ENCODE data around the gene MATN1. TPM values are rescaled to one million over a fixed set of nuclear protein-coding genes. Genes with fewer than 3 reads are reported as not detected.

Gene MATN1
- total RNA-seq, 1 experiment from 2014 or later: 0.12 TPM

GRCh38 chr1:30712583-30712982, 10.8 kb downstream of the MATN1 start (continued):
- TF ChIP-seq POLR2A (IDR thresholded peaks at IDR 0.05; ENCODE audit: borderline replicate concordance, extremely low read depth, insufficient read depth, insufficient read length): no peak
- no peak for TF ChIP-seq ZFX (IDR thresholded peaks at IDR 0.05)
- no peak for TF ChIP-seq EZH2phosphoT487 (IDR thresholded peaks at IDR 0.05; ENCODE audit: borderline replicate concordance)
- no peak for TF ChIP-seq JUND (IDR thresholded peaks at IDR 0.05)
- TF ChIP-seq EZH2 (IDR thresholded peaks at IDR 0.05): no peak
- no peak for TF ChIP-seq ZNF274 (IDR thresholded peaks at IDR 0.05; ENCODE audit: low read depth, low read length)
- TF ChIP-seq POLR2AphosphoS5 (IDR thresholded peaks at IDR 0.05; ENCODE audit: low read depth, low read length): no peak
- no peak for TF ChIP-seq FOSL1 (IDR thresholded peaks at IDR 0.05; ENCODE audit: low read depth)
- no peak for TF ChIP-seq CBX3 (IDR thresholded peaks at IDR 0.05; ENCODE audit: low read depth)
- TF ChIP-seq EGR1 (IDR thresholded peaks at IDR 0.05; ENCODE audit: low read depth): no peak

- Histone ChIP-seq H3K4me3 (replicated peaks in 1 of 2; ENCODE audit: low read depth in 1 of 2, low read length in 2 of 2) (no peak overlapping the region), H3K4me2 (ENCODE audit: low read length) (no peak overlapping the region), H4K20me1 (ENCODE audit: insufficient read depth) (no peaks in the 10 kb centered on the region), H3K4me1 (ENCODE audit: control insufficient read depth in 1 of 2, insufficient read depth in 2 of 2, low read length in 2 of 2) (peaks cover 0 to 12% of the 10 kb centered on the region in 2 experiments; a peak in 2 of 4 replicates), H3K27me3 (ENCODE audit: insufficient read depth, low read length) (no peaks in the 10 kb centered on the region), H3K36me3 (ENCODE audit: control insufficient read depth in 1 of 2, insufficient read depth in 2 of 2, low read length in 2 of 2) (no peaks in the 10 kb centered on the region), H3K9me3 (ENCODE audit: control insufficient read depth in 1 of 2, insufficient read depth in 1 of 2, low read depth in 1 of 2, low read length in 2 of 2) (peaks cover 0 to under 1% of the 10 kb centered on the region in 2 experiments; a peak in 1 of 4 replicates), H3K79me2 (ENCODE audit: insufficient read depth, low read length) (no peaks in the 10 kb centered on the region), H3K9me2 (ENCODE audit: insufficient read depth) (no peaks in the 10 kb centered on the region), H3K9ac (ENCODE audit: low read length) (no peak overlapping the region), H2AFZ (ENCODE audit: low read depth, low read length, poor library complexity, severe bottlenecking) (no peak overlapping the region), H3K27ac (ENCODE audit: low read depth, low read length) (no peak overlapping the region)
- TF ChIP-seq EGR1 (IDR thresholded peaks at IDR 0.05; ENCODE audit: low read depth) (no peak), EZH2 (IDR thresholded peaks at IDR 0.05) (no peak), ZFX (IDR thresholded peaks at IDR 0.05) (no peak), MAX (IDR thresholded peaks at IDR 0.05) (no peak), FOSL1 (IDR thresholded peaks at IDR 0.05; ENCODE audit: low read depth) (no peak), CTCF (IDR thresholded peaks at IDR 0.05 in 2 of 3, conservative IDR thresholded peaks at IDR 0.05 in 1 of 3; ENCODE audit: borderline replicate concordance in 1 of 3, insufficient read depth in 1 of 3, low read depth in 2 of 3, low read length in 2 of 3) (no peak), CBX3 (IDR thresholded peaks at IDR 0.05; ENCODE audit: low read depth) (no peak), JUND (IDR thresholded peaks at IDR 0.05) (no peak), REST (IDR thresholded peaks at IDR 0.05; ENCODE audit: low read depth) (no peak), TCF7L2 (IDR thresholded peaks at IDR 0.05; ENCODE audit: borderline replicate concordance, extremely low read depth, insufficient read depth, insufficient read length) (no peak), ATF3 (IDR thresholded peaks at IDR 0.05) (no peak), EZH2phosphoT487 (IDR thresholded peaks at IDR 0.05; ENCODE audit: borderline replicate concordance) (no peak), RAD21 (IDR thresholded peaks at IDR 0.05; ENCODE audit: low read depth) (no peak)
- ChIA-PET POLR2A (no interaction called here), RAD21 (ENCODE audit: low non-redundant PET in 1 of 2, low total read pairs in 2 of 2, uncharacterized antibody in 2 of 2, unreplicated experiment in 2 of 2) (no interaction called here), CTCF (no interaction called here)
- no peak for ATAC-seq
- DNase-seq (ENCODE audit: low read depth, low spot score): no peak
- BruUV-seq (replicated peaks): no TSS peak
- intact Hi-C loops (cut with micrococcal nuclease): no loop called here
These were observed 13.0 kb downstream of the MATN1 start for GRCh38 chr1:30710407-30710806.
